B cell (primary cell): ENCODE data around the gene EPRS1. TPM values are rescaled to one million over a fixed set of nuclear protein-coding genes. Genes with fewer than 3 reads are reported as not detected.

Source experiments
- ATAC-seq: fragments of 200-7000 bp; cut with Tn5 transposase; one replicate; pipeline ENCODE4 v1.10.0; 2021; ENCODE audit warnings: low read depth, mild to moderate bottlenecking, moderate number of reproducible peaks, moderate library complexity
- CTCF ChIA-PET: fragments of 350-600 bp; sonication (Branson Sonifier 250); formaldehyde crosslinking; loops from one replicate; lab custom pipeline; 2021; ENCODE audit warnings: antibody characterized with exemption, inconsistent platforms; lab: Charles Lee
- POLR2A ChIA-PET: fragments of 350-600 bp; sonication (Branson Sonifier 250); formaldehyde crosslinking; loops from one replicate; lab custom pipeline; 2021; ENCODE audit warnings: antibody characterized with exemption; lab: Charles Lee
- DNase-seq: peaks from one replicate; pipeline ENCODE4 v3.0.0; 2013
- H2AFZ ChIP-seq: 2 replicates; pipeline ENCODE4 v1.6.1; 2012; ENCODE audit warnings: mild to moderate bottlenecking, low read depth, low read length; ENCODE audit not compliant: insufficient read depth, poor library complexity, severe bottlenecking
- H3K27ac ChIP-seq, 2 donors: 1 replicate in 1 of 2; 2 replicates in 1 of 2; pipeline ENCODE4 v1.5.1; 2012 to 2013; ENCODE audit warnings: low read length in 2 of 2, mild to moderate bottlenecking in 2 of 2, moderate library complexity in 1 of 2
- H3K27me3 ChIP-seq, 4 experiments: fragments of 200-600 bp in 1 of 4; sonication (generic) in 1 of 4; replicated peaks in 1 of 4; 1 replicate in 2 of 4; 2 replicates in 2 of 4; pipeline versions ENCODE4 v1.6.1 to v1.7.0; 2013 to 2016; ENCODE audit warnings: low read length in 3 of 4, mild to moderate bottlenecking in 2 of 4, mixed read lengths in 1 of 4, moderate library complexity in 1 of 4; ENCODE audit not compliant: insufficient read depth in 4 of 4, control insufficient read depth in 3 of 4; ENCODE audit errors: control extremely low read depth in 1 of 4
- H3K36me3 ChIP-seq, 2 experiments: replicated peaks in 1 of 2; 1 replicate in 1 of 2; 2 replicates in 1 of 2; pipeline versions ENCODE4 v1.6.1 to v1.7.1; 2013; ENCODE audit warnings: low read length in 1 of 2; ENCODE audit not compliant: insufficient read depth in 2 of 2, control insufficient read depth in 1 of 2; ENCODE audit errors: control extremely low read depth in 1 of 2, extremely low read depth in 1 of 2
- H3K4me1 ChIP-seq, 2 donors: fragments of 200-600 bp in 1 of 2; sonication (generic) in 1 of 2; 1 replicate in 1 of 2; 2 replicates in 1 of 2; pipeline versions ENCODE4 v1.5.1 to v1.6.1; 2013 to 2017; ENCODE audit warnings: low read length in 2 of 2; ENCODE audit not compliant: control insufficient read depth in 2 of 2, insufficient read depth in 2 of 2
- H3K4me2 ChIP-seq: replicated peaks from 2 replicates; pipeline ENCODE3; 2012; ENCODE audit warnings: mild to moderate bottlenecking, low read depth, low read length; ENCODE audit not compliant: poor library complexity, severe bottlenecking
- H3K4me3 ChIP-seq, 5 experiments: fragments of 200-600 bp in 1 of 5; sonication (generic) in 1 of 5; 1 replicate in 3 of 5; 2 replicates in 2 of 5; pipeline versions ENCODE4 v1.5.1 to v1.7.0; 2011 to 2016; ENCODE audit warnings: low read length in 4 of 5, mild to moderate bottlenecking in 4 of 5, low read depth in 2 of 5, control low read depth in 1 of 5, moderate library complexity in 1 of 5; ENCODE audit not compliant: insufficient read depth in 1 of 5; ENCODE audit errors: control extremely low read depth in 1 of 5, extremely low read depth in 1 of 5
- H3K79me2 ChIP-seq: fragments of 200-600 bp; sonication (generic); one replicate; pipeline ENCODE4 v1.6.0; 2016; ENCODE audit warnings: low read length; ENCODE audit not compliant: control insufficient read depth, insufficient read depth
- H3K9ac ChIP-seq: fragments of 200-600 bp; sonication (generic); 2 replicates; pipeline ENCODE4 v1.6.1; 2017; ENCODE audit warnings: mild to moderate bottlenecking, low read length, moderate library complexity
- H3K9me3 ChIP-seq, 3 donors: one replicate each; pipeline versions ENCODE4 v1.6.1 to v1.7.1; 2013; ENCODE audit warnings: low read length in 2 of 3; ENCODE audit not compliant: control insufficient read depth in 2 of 3, insufficient read depth in 1 of 3; ENCODE audit errors: control extremely low read depth in 1 of 3
- H4K20me1 ChIP-seq: 2 replicates; pipeline ENCODE4 v1.6.0; 2012; ENCODE audit warnings: mild to moderate bottlenecking, low read length; ENCODE audit not compliant: insufficient read depth, control insufficient read depth, poor library complexity, severe bottlenecking
- H3K27ac Mint-ChIP-seq: one replicate; pipeline ENCODE4 v1.8.0; 2021; ENCODE audit warnings: mixed read lengths
- H3K27me3 Mint-ChIP-seq: one replicate; pipeline ENCODE4 v1.8.0; 2021; ENCODE audit warnings: mixed read lengths
- H3K4me1 Mint-ChIP-seq: one replicate; pipeline ENCODE4 v1.8.0; 2021; ENCODE audit warnings: mixed read lengths
- H3K4me3 Mint-ChIP-seq: one replicate; pipeline ENCODE4 v1.8.0; 2021; ENCODE audit warnings: mixed read lengths
- H3K9me3 Mint-ChIP-seq: one replicate; pipeline ENCODE4 v1.8.0; 2022; ENCODE audit warnings: mixed read lengths; ENCODE audit not compliant: insufficient read depth
- CTCF ChIP-seq: fragments of 200-600 bp; IDR thresholded peaks from one replicate; pipeline ENCODE4 v1.8.0; 2022; ENCODE audit warnings: antibody characterized with exemption, mild to moderate bottlenecking
- EZH2 ChIP-seq: IDR thresholded peaks from 2 replicates; pipeline ENCODE4 v1.6.1; 2012; ENCODE audit warnings: borderline replicate concordance, low read depth, mild to moderate bottlenecking, moderate library complexity, low read length; ENCODE audit not compliant: insufficient read depth, poor library complexity, severe bottlenecking
- WGBS: methylation state at CpG from one replicate; pipeline ENCODE4 v1.1.5; 2013; ENCODE audit warnings: missing lambda C conversion rate; ENCODE audit not compliant: insufficient coverage; 5-methylcytosine and 5-hydroxymethylcytosine counted together
- intact Hi-C: fragments of 100-400 bp; cut with micrococcal nuclease; formaldehyde crosslinking; loops from one replicate; pipeline ENCODE4 v1.10.0; 2022
- polyA plus RNA-seq: library from polyadenylated mRNA; depleted of rRNA; stranded (reverse); fragments of >200 nt; gene quantifications from 2 replicates; pipeline ENCODE4 v1.2.3, GENCODE V29; 2012
- total RNA-seq, 2 donors: library from RNA; stranded (reverse); fragments of 120-200 nt in 1 of 2; gene quantifications; 1 replicate in 1 of 2; 2 replicates in 1 of 2; pipeline versions ENCODE4 v1.2.3 to v1.2.4, GENCODE V29; 2013 to 2022

The EPRS1 gene
- total and polyA plus RNA-seq, 2 donors (not counting 1 experiment from before 2014, with no cell fraction given): 17.3 to 61.7 TPM

DNA sequence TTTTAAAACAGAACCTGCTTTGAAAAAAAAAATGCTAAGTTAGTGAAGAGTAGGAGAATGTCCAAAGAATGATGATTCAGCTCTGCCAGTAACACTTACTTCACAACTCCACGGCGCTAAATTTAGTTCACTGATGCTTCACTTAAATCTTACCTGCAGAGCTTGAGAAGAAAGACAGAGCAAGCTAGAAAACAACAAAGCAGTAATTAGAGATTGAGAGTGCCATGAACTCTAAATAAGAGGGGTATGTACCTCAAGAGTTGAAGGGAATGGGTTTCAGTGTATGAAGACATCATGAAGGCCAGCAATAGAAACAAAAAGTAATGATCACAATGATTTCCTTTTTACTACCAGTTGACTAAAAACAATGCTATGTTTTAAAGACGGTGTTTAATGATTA lies 32.8 kb downstream of the EPRS1 start:
- no CpG with 5 or more reads among the region's 3 CpGs for WGBS
- intact Hi-C loops: no loop called here
- no peaks in the 10 kb centered on the region for H3K4me1 ChIP-seq
- no peak overlapping the region for H3K9ac ChIP-seq
- ATAC-seq: no peak
- no peaks in the 10 kb centered on the region for H3K4me1 Mint-ChIP-seq
- H3K79me2 ChIP-seq: no peaks in the 10 kb centered on the region
- DNase-seq: no peak
- no peaks in the 10 kb centered on the region for H3K9me3 Mint-ChIP-seq
- no peak overlapping the region for H3K27ac ChIP-seq
- H4K20me1 ChIP-seq: no peaks in the 10 kb centered on the region
- peaks cover 14 to 77% of the 10 kb centered on the region in 2 experiments for H3K36me3 ChIP-seq
- H3K4me3 Mint-ChIP-seq: no peak overlapping the region
- H3K27ac Mint-ChIP-seq: no peak overlapping the region
- POLR2A ChIA-PET: no interaction called here
- TF ChIP-seq CTCF: no peak
- TF ChIP-seq EZH2: no peak
- CTCF ChIA-PET: interaction anchor here (1.0 to 1.4 kb wide), 2 partner anchors 25 to 95 kb away, joined by 3 read pairs; no protein-coding TSS in a partner anchor
- H3K27me3 Mint-ChIP-seq: no peaks in the 10 kb centered on the region
- no peaks in the 10 kb centered on the region for H3K9me3 ChIP-seq
- H3K27me3 ChIP-seq: no peaks in the 10 kb centered on the region
- H3K4me3 ChIP-seq: no peak overlapping the region
- H3K4me2 ChIP-seq: no peak overlapping the region
- no peak overlapping the region for H2AFZ ChIP-seq

- ChIA-PET POLR2A (interaction anchor here (0.7 kb wide), 1 partner anchor 15 kb away, joined by 4 read pairs; no protein-coding TSS in a partner anchor), CTCF (interaction anchor here (1.0 to 1.4 kb wide), 4 partner anchors 18 to 74 kb away, joined by 3 to 5 read pairs (median 4); no protein-coding TSS in a partner anchor)
- no peak overlapping the region for H3K27ac Mint-ChIP-seq
- Histone ChIP-seq H3K4me2 (no peak overlapping the region), H3K9me3 (no peaks in the 10 kb centered on the region), H2AFZ (no peak overlapping the region), H3K27me3 (no peaks in the 10 kb centered on the region), H3K9ac (no peak overlapping the region), H3K4me3 (no peak overlapping the region), H3K79me2 (no peaks in the 10 kb centered on the region), H3K36me3 (peaks cover 8 to 71% of the 10 kb centered on the region in 2 experiments), H4K20me1 (no peaks in the 10 kb centered on the region), H3K27ac (no peak overlapping the region), H3K4me1 (no peaks in the 10 kb centered on the region)
- no peak overlapping the region for H3K4me3 Mint-ChIP-seq
- DNase-seq (no peak), ATAC-seq (no peak)
- WGBS: 8% methylated on average over 2 of the region's 3 CpGs
- no peaks in the 10 kb centered on the region for H3K9me3 Mint-ChIP-seq
- no peaks in the 10 kb centered on the region for H3K27me3 Mint-ChIP-seq
- intact Hi-C loops: no loop called here
- TF ChIP-seq CTCF (no peak), EZH2 (no peak)
- no peaks in the 10 kb centered on the region for H3K4me1 Mint-ChIP-seq
Observed at GRCh38 chr1:220012259-220012658, 34.0 kb downstream of the EPRS1 start.
